Activated naive CD8-positive, alpha-beta T cell (primary cell): ENCODE measurements around the gene PVALB.

Source experiments
- H3K27ac Mint-ChIP-seq: one replicate; pipeline ENCODE4 v1.8.0; 2021; ENCODE audit warnings: mixed read lengths
- H3K27me3 Mint-ChIP-seq: one replicate; pipeline ENCODE4 v1.8.0; 2021; ENCODE audit warnings: mixed read lengths
- H3K36me3 Mint-ChIP-seq: one replicate; pipeline ENCODE4 v1.8.0; 2021; ENCODE audit warnings: mixed read lengths
- H3K4me1 Mint-ChIP-seq: one replicate; pipeline ENCODE4 v1.8.0; 2021; ENCODE audit warnings: low read depth, mixed read lengths
- H3K4me3 Mint-ChIP-seq: one replicate; pipeline ENCODE4 v1.8.0; 2021; ENCODE audit warnings: mild to moderate bottlenecking, mixed read lengths
- H3K9me3 Mint-ChIP-seq: one replicate; pipeline ENCODE4 v1.8.0; 2021; ENCODE audit warnings: low read depth, mixed read lengths

The PVALB gene

DNA sequence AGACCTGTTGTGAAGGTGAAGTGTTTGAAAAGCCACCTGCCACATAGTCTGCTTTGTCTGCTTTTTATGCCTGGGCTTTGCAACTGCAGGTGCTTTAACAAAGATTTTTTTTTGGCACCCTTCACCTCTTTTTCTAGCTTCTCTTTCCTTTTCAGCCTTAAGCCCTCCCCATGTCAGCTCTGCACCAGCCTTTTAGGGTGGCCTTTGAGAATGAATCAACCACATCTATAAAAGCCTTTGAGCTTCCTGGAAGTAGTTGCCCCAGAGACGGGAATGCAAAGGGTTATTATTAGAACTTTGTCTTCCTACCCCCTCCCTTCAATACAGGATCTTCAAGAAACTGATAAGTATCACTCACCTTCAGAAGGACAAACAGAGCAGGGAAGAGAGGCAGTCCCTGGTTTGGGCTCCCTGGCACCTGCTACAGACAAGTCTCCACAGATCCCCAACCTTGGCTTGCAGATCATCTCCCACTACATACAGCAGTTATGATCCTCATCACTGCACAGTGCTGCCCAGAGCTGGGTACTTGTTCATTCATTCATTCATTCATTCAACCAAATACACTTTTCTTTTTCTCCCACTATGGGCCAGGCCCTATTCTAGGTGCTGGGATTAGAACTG is 8.0 kb downstream of the PVALB start:
- Mint-ChIP-seq H3K36me3 (no peaks in the 10 kb centered on the region), H3K27ac (no peak overlapping the region), H3K4me3 (peak overlapping the region; percentile 30), H3K27me3 (peaks cover 5% of the 10 kb centered on the region), H3K4me1 (peaks cover 21% of the 10 kb centered on the region), H3K9me3 (no peaks in the 10 kb centered on the region)

DNA sequence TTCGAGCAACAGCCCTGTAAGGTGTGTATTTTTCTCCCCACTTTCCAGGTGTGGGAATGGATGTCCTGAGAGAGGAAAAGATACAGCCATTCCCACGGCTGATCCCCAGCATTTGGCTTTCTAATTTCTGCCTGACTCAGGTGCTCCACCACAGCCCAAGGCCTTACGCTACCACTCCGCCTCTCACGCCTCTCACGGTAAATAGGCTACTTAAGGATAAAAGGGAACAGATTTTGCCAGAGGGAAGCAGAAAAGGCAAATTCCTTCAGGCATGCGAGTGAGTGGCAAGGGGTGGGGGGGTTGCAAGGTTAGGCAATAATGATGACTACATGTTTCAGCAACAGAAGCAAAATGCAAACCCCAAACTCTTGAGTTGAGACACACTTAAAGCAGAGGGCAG is 9.2 kb downstream of the PVALB start:
- H3K9me3 Mint-ChIP-seq: no peaks in the 10 kb centered on the region
- no peaks in the 10 kb centered on the region for H3K27me3 Mint-ChIP-seq
- H3K4me1 Mint-ChIP-seq: peaks cover 21% of the 10 kb centered on the region
- no peak overlapping the region for H3K4me3 Mint-ChIP-seq
- no peaks in the 10 kb centered on the region for H3K36me3 Mint-ChIP-seq
- H3K27ac Mint-ChIP-seq: no peak overlapping the region

DNA sequence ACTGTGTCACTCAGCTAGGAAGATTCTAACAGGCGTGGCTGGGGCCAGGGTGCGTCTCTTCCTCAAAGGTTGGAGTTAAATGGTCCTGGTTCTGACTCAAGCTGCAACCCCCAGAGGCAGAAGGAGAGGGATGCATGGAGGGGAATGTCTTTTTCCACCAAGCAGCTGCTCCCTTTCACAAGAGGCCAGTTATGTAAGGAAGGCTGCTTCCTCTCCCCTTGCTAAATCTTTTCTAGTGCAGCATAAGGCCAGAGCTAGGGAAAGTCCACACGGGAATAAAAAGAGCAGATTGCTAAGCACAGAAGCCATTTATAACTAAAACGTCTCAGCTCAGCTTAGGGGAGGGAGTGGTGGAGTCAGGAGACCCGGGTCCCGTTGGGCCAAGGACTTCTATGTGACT is 10.0 kb downstream of the PVALB start:
- H3K4me1 Mint-ChIP-seq: peaks cover 21% of the 10 kb centered on the region
- no peaks in the 10 kb centered on the region for H3K27me3 Mint-ChIP-seq
- H3K9me3 Mint-ChIP-seq: no peaks in the 10 kb centered on the region
- no peaks in the 10 kb centered on the region for H3K36me3 Mint-ChIP-seq
- no peak overlapping the region for H3K4me3 Mint-ChIP-seq
- H3K27ac Mint-ChIP-seq: no peak overlapping the region

- H3K27ac Mint-ChIP-seq: no peak overlapping the region
- no peaks in the 10 kb centered on the region for H3K36me3 Mint-ChIP-seq
- peaks cover 13% of the 10 kb centered on the region for H3K4me1 Mint-ChIP-seq
- H3K4me3 Mint-ChIP-seq: no peak overlapping the region
- no peaks in the 10 kb centered on the region for H3K9me3 Mint-ChIP-seq
- H3K27me3 Mint-ChIP-seq: peaks cover 2% of the 10 kb centered on the region
Measured at GRCh38 chr22:36803358-36803757, 13.5 kb downstream of the PVALB start.

DNA sequence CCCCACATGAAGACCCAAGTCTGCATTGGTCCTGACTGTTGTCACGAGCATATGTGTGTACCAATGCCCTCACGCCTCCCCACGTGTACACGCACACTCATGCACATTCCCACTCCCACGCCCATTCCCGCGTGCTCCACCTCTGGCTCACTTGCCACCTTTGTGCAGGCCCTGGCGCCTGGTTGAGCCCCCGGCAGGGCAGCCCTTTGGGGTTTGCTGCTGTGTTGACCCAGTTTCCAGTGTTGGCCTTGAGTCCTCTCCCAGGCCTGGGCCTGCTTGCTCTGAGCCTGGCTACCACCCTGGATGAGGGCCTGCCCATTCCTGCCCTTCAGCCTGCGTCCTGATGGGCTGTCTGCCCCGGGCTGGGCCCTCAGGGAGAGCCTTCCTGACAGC is 18.2 kb downstream of the PVALB start:
- Mint-ChIP-seq H3K9me3 (no peaks in the 10 kb centered on the region), H3K4me1 (no peaks in the 10 kb centered on the region), H3K27ac (no peak overlapping the region), H3K27me3 (peaks cover 5% of the 10 kb centered on the region), H3K4me3 (no peak overlapping the region), H3K36me3 (no peaks in the 10 kb centered on the region)

DNA sequence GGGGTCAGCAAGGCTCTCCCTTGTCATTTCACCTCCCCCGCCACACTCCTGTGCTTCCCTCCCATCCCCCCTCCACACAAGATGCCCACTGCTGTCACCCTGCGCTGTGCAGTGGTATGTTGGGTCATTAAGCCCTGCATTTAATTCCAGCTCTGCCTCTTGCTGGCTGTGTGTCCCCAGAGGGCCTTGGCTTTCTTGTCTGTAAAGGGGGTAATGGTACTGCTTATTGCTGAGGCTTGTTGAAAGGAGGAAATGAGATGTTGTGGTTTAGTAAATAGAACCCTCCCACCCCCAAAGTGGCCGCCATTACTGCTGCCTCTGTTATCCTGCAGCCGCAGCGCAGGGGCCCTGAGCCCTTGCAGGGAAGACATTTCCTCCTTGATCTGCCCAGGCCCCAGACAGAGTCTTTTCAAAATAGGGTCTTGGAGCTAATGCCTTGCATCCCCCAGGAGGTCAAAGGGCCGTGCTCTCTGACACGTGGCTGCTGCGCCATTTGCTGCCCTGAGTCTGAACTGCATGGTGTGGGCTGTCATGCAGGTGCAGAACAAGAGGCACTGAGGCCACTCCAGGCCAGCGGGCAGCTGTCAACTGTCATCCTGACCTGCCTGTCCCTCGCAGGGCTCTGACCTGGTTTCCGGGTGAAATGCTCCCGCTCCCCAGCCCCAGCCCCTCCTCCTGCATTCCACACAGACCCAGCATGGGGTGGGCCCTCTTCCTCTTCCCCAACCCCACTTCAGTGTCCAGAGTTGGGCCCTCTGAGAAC is 18.7 kb downstream of the PVALB start:
- H3K9me3 Mint-ChIP-seq: no peaks in the 10 kb centered on the region
- H3K4me1 Mint-ChIP-seq: no peaks in the 10 kb centered on the region
- H3K36me3 Mint-ChIP-seq: no peaks in the 10 kb centered on the region
- H3K27ac Mint-ChIP-seq: no peak overlapping the region
- no peak overlapping the region for H3K4me3 Mint-ChIP-seq
- peaks cover 5% of the 10 kb centered on the region for H3K27me3 Mint-ChIP-seq

DNA sequence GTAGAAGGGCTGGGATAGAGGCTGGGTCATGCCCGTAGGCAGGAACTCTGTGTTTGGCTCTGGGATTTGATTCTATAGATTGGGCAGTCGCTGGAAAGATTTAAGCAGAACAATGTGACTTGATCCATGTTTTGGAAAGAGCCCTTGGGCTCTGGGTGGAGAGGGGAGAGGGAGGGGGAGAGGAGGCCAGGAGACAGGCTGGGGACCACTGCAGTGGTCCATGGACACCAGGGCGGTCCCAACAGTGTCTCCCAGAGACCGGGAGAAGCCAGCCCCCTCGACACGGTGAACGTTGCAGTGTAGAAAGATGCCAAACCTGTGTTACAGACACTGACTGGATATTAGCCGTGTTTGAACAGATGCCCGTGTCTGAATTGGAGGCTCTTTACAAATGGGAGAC is 19.5 kb downstream of the PVALB start:
- H3K4me3 Mint-ChIP-seq: no peak overlapping the region
- no peak overlapping the region for H3K27ac Mint-ChIP-seq
- H3K9me3 Mint-ChIP-seq: no peaks in the 10 kb centered on the region
- peaks cover 5% of the 10 kb centered on the region for H3K27me3 Mint-ChIP-seq
- no peaks in the 10 kb centered on the region for H3K36me3 Mint-ChIP-seq
- H3K4me1 Mint-ChIP-seq: no peaks in the 10 kb centered on the region

DNA sequence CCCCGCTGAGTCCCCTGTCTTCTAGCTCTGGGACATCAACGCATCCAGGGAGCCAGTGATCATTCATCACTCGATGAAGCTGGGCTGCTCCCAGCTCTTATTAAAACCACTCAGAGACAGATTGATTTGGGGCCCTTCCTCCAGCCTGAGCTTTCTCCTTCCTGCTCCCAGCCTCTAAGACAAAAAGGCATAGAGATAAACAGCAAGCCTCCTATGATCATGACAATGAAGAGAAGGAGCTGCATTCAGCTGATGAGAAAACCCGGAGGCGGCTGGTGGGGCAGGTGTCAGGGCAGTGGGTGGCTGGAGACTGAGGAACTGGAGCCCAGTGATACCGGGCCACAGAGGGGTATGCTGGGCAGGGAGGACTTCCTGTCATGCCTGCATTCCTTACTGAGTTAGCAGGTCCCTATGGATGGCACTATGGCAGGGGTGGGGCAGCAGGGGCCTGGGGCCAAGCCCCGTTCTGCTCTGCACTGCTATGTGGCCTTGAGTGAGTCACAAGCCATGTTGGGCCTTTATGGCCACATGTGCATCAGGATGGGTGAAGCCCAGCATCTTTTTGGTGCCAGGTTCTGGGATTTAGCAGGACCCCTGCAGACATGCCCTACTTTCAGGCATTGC is 20.2 kb downstream of the PVALB start:
- Mint-ChIP-seq H3K27ac (no peak overlapping the region), H3K9me3 (no peaks in the 10 kb centered on the region), H3K4me1 (no peaks in the 10 kb centered on the region), H3K4me3 (no peak overlapping the region), H3K36me3 (no peaks in the 10 kb centered on the region), H3K27me3 (peaks cover 5% of the 10 kb centered on the region)

GRCh38 chr22:36795633-36796032 is 21.2 kb downstream of the PVALB start:
- Mint-ChIP-seq H3K4me1 (no peaks in the 10 kb centered on the region), H3K36me3 (no peaks in the 10 kb centered on the region), H3K4me3 (no peak overlapping the region), H3K27ac (no peak overlapping the region), H3K27me3 (peaks cover 5% of the 10 kb centered on the region), H3K9me3 (no peaks in the 10 kb centered on the region)

- no peak overlapping the region for H3K4me3 Mint-ChIP-seq
- peaks cover 3% of the 10 kb centered on the region for H3K27me3 Mint-ChIP-seq
- no peaks in the 10 kb centered on the region for H3K36me3 Mint-ChIP-seq
- H3K9me3 Mint-ChIP-seq: no peaks in the 10 kb centered on the region
- H3K27ac Mint-ChIP-seq: no peak overlapping the region
- no peaks in the 10 kb centered on the region for H3K4me1 Mint-ChIP-seq
Measured at GRCh38 chr22:36790648-36791047, 26.2 kb downstream of the PVALB start.

- Mint-ChIP-seq H3K9me3 (no peaks in the 10 kb centered on the region), H3K4me1 (peaks cover 3% of the 10 kb centered on the region), H3K27ac (no peak overlapping the region), H3K27me3 (no peaks in the 10 kb centered on the region), H3K4me3 (no peak overlapping the region), H3K36me3 (no peaks in the 10 kb centered on the region)
Measured at GRCh38 chr22:36787204-36787988, 29.4 kb downstream of the PVALB start.

DNA sequence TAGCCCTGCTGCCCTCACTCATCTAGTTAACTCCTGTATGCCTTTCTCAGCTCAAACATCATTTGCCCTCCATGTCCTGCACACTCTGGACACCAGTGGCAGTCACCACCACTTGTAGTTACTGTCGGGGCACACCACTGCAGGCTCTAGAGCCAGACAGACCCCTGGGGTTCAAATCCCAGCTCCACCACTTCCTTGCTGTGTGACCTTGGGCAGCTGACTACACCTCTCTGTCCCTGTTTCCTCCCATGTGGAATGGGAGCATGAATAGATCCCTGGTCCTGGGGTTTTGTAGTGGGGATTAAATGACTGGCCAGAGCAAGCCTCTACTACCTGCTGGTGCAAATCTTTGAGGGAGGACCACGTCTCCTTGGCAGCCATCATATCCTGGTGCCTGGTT is 33.1 kb downstream of the PVALB start:
- no peak overlapping the region for H3K27ac Mint-ChIP-seq
- H3K27me3 Mint-ChIP-seq: no peaks in the 10 kb centered on the region
- H3K9me3 Mint-ChIP-seq: no peaks in the 10 kb centered on the region

GRCh38 chr22:36781656-36782627 is 34.9 kb downstream of the PVALB start:
- Mint-ChIP-seq H3K4me1 (peaks cover 22% of the 10 kb centered on the region), H3K36me3 (no peaks in the 10 kb centered on the region), H3K27me3 (no peaks in the 10 kb centered on the region), H3K9me3 (no peaks in the 10 kb centered on the region), H3K27ac (peak overlapping the region; percentile 93), H3K4me3 (peak overlapping the region; percentile 59)

More for the DNA sequence above, 33.1 kb downstream of the PVALB start:
- Mint-ChIP-seq H3K4me1 (peaks cover 14% of the 10 kb centered on the region), H3K4me3 (no peak overlapping the region), H3K36me3 (no peaks in the 10 kb centered on the region)

- no peak overlapping the region for H3K4me3 Mint-ChIP-seq
- H3K27me3 Mint-ChIP-seq: no peaks in the 10 kb centered on the region
- peak overlapping the region; percentile 69 for H3K27ac Mint-ChIP-seq
- no peaks in the 10 kb centered on the region for H3K9me3 Mint-ChIP-seq
- H3K4me1 Mint-ChIP-seq: peaks cover 38% of the 10 kb centered on the region
- H3K36me3 Mint-ChIP-seq: no peaks in the 10 kb centered on the region
Measured at GRCh38 chr22:36778020-36778419, 38.8 kb downstream of the PVALB start.
